COLO668 (cell line): ENCODE results near the gene PCDHA6.
A peak's percentile ranks its signal among the peaks of the same experiment; 100 is the strongest.
"Not testable (repeated sequence)": the region's sequence is repeated elsewhere in the genome, so short reads cannot be mapped to it uniquely, and the experiment has no call there.

Experiments used
- DNase-seq: peaks from one replicate; lab custom pipeline; 2025; ENCODE audit not compliant: unreplicated experiment; lab: John Stamatoyannopoulos, UW

The PCDHA6 gene, protein sequence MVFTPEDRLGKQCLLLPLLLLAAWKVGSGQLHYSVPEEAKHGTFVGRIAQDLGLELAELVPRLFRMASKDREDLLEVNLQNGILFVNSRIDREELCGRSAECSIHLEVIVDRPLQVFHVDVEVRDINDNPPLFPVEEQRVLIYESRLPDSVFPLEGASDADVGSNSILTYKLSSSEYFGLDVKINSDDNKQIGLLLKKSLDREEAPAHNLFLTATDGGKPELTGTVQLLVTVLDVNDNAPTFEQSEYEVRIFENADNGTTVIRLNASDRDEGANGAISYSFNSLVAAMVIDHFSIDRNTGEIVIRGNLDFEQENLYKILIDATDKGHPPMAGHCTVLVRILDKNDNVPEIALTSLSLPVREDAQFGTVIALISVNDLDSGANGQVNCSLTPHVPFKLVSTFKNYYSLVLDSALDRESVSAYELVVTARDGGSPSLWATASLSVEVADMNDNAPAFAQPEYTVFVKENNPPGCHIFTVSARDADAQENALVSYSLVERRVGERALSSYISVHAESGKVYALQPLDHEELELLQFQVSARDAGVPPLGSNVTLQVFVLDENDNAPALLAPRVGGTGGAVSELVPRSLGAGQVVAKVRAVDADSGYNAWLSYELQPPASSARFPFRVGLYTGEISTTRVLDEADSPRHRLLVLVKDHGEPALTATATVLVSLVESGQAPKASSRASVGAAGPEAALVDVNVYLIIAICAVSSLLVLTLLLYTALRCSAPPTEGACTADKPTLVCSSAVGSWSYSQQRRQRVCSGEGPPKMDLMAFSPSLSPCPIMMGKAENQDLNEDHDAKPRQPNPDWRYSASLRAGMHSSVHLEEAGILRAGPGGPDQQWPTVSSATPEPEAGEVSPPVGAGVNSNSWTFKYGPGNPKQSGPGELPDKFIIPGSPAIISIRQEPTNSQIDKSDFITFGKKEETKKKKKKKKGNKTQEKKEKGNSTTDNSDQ

DNA sequence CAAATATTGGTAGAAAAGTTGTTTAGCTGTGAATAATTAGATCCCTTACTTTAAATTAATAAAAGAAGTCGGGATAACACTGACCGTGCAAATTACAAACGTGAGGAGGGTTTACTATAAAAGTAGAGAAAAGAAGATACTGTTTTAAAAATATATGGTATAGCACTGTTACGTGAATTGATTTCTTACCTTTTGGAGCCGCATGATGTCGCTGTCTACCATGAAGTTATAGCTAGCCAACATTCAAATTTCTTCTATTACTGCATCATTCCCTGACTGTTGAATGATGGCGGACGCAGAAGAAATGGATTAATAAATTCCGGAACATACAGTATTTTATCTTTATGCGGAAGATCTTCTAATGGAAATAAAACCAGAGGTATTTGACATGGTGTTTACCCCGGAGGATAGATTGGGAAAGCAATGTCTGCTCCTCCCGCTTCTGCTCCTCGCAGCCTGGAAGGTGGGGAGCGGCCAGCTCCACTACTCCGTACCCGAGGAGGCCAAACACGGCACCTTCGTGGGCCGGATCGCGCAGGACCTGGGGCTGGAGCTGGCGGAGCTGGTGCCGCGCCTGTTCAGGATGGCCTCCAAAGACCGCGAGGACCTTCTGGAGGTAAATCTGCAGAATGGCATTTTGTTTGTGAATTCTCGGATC is at the start of gene PCDHA6:
TSS of gene PCDHA6 (plus strand) at position 257 of the 658 bp plus-strand sequence. CDS start at position 389, 132 bp downstream.
- DNase-seq: no peak

DNA sequence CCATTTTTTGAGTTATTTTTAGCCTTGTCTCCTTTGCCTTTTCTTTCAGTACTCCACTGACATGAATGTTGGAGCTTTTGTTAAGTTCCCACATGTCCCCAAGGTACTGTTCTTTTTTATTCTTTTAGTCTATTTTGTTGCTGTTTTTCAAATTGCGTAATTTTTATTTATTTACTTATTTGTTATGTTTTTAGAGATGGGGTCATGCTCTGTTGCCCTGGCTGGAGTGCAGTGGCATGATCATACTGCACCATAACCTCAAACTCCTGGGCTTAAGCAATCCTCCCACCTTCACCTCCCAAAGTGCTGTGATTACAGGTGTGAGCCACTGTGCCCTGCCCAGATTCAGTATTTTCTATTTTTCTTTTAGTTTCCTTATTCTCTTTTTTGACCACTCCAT is 47.2 kb upstream of the PCDHA6 start:
- no peak for DNase-seq

DNA sequence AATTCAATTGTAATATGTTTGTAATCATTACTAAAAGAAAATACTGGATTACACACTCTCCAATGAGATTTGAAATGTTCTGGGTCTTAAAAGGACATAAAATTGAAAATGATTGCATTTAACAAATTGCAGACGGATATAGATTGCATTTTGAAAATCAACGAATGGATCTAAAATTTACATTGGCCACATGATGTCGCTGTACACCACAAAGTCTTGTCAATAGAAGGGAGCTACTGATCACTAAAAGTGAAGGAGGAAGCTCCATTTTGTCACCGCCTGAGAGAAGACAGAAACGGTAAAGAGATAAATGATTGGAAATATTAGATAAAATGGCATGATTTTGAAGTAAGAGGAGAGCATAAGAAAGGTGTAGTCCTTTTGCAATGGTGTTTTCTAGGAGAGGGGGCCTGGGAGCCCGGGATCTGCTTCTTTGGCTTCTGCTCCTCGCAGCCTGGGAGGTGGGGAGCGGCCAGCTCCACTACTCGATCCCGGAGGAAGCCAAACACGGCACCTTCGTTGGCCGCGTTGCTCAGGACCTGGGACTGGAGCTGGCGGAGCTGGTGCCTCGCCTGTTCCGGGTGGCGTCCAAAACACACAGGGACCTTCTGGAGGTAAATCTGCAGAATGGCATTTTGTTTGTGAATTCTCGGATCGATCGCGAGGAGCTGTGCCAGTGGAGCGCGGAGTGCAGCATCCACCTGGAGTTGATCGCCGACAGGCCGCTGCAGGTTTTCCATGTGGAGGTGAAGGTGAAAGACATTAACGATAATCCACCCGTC is 41.7 kb upstream of the PCDHA6 start, which contains the start of gene PCDHA1:
TSS of gene PCDHA1 (plus strand) at position 236 of the 782 bp plus-strand sequence.
- DNase-seq: no peak

DNA sequence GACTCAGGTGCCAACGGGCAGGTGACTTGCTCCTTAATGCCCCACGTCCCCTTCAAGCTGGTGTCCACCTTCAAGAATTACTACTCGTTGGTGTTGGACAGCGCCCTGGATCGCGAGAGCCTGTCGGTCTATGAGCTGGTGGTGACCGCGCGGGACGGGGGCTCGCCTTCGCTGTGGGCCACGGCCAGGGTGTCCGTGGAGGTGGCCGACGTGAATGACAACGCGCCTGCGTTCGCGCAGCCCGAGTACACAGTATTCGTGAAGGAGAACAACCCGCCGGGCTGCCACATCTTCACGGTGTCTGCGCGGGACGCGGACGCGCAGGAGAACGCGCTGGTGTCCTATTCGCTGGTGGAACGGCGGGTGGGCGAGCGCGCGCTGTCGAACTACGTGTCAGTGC is 40.3 kb upstream of the PCDHA6 start:
- DNase-seq: not testable (repeated sequence)

DNA sequence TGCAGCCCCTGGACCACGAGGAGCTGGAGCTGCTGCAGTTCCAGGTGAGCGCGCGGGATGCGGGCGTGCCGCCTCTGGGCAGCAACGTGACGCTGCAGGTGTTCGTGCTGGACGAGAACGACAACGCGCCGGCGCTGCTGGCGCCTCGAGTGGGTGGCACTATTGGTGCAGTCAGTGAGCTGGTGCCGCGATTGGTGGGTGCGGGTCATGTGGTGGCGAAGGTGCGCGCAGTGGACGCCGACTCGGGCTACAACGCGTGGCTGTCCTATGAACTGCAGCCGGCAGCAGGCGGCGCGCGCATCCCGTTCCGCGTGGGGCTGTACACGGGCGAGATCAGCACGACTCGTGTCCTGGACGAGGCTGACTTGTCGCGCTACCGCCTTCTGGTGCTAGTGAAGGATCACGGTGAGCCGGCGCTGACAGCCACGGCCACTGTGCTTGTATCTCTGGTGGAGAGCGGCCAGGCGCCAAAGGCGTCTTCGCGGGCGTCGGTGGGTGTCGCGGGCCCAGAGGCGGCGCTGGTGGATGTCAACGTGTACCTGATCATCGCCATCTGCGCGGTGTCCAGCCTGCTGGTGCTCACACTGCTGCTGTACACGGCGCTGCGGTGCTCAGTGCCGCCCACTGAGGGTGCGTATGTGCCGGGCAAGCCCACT is 39.8 kb upstream of the PCDHA6 start:
- DNase-seq: not testable (repeated sequence)

DNA sequence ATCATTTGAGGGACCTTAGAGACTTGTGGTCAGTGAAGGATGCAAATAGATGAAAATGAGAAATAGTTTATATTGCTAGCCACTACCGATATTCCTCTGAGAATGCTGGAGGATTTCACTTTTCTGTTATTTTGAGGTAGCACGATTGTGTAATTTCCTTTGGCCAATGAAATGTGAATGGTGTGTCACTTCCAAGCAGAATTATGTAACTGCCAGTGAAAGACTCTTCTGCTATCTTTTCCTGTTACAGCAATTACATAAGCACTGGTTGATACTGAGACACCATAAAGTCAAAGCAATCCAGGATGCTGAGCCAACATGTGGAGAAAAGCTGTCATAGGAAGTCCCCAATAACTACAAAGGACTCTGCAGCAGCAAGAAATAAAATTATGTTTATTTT is 36.7 kb upstream of the PCDHA6 start:
- DNase-seq: no peak

DNA sequence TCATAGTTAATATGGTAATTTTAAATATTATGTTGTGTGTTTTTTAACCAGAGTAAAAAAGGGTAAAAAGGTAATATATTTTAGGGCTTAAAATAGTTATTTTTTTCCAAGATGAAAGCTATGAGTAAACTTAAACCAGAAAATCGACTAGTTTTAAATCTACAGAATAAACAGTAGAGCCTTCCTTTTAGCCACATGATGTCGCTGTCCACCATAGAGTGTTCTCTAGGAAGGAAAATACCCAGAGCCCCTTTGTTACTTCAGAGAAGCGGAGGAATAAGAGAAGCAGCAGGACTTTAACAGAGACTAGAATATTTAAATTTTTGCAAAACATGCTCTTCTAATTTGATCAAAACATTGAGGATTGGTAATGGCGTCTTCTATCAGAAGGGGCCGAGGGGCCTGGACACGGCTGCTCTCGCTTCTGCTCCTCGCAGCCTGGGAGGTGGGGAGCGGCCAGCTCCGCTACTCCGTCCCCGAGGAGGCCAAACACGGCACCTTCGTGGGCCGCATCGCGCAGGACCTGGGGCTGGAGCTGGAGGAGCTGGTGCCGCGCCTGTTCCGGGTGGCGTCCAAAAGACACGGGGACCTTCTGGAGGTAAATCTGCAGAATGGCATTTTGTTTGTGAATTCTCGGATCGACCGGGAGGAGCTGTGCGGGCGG is 33.0 kb upstream of the PCDHA6 start, which contains the start of gene PCDHA2:
TSS of gene PCDHA2 (plus strand) at position 258 of the 664 bp plus-strand sequence.
- no peak for DNase-seq

DNA sequence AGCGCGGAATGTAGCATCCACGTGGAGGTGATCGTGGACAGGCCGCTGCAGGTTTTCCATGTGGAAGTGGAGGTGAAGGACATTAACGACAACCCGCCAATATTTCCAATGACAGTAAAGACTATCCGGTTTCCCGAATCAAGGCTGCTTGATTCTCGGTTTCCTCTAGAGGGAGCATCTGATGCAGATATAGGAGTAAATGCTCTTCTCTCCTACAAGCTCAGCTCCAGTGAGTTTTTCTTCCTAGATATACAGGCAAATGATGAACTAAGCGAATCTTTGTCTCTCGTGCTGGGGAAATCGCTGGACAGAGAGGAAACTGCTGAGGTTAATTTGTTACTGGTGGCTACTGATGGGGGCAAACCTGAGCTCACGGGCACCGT is 32.5 kb upstream of the PCDHA6 start:
- DNase-seq: no peak

DNA sequence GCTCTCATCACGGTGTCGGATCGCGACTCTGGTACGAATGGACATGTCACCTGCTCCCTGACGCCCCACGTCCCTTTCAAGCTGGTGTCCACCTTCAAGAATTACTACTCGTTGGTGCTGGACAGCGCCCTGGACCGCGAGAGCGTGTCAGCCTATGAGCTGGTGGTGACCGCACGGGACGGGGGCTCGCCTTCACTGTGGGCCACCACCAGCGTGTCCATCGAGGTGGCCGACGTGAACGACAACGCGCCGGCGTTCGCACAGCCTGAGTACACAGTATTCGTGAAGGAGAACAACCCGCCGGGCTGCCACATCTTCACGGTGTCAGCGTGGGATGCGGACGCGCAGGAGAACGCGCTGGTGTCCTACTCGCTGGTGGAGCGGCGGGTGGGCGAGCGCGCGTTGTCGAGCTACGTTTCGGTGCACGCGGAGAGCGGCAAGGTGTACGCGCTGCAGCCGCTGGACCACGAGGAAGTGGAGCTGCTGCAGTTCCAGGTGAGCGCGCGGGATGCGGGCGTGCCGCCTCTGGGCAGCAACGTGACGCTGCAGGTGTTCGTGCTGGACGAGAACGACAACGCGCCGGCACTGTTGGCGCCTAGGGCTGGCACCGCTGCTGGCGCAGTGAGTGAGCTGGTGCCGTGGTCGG is 31.6 kb upstream of the PCDHA6 start:
- DNase-seq: not testable (repeated sequence)

DNA sequence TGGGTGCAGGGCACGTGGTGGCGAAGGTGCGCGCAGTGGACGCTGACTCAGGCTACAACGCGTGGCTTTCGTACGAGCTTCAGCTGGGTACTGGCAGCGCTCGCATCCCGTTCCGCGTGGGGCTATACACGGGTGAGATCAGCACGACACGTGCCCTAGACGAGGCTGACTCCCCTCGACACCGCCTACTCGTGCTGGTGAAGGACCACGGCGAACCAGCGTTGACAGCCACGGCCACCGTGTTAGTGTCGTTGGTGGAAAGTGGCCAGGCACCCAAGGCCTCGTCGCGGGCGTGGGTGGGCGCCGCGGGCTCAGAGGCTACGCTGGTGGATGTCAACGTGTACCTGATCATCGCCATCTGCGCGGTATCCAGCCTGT is 31.1 kb upstream of the PCDHA6 start:
- DNase-seq: no peak

DNA sequence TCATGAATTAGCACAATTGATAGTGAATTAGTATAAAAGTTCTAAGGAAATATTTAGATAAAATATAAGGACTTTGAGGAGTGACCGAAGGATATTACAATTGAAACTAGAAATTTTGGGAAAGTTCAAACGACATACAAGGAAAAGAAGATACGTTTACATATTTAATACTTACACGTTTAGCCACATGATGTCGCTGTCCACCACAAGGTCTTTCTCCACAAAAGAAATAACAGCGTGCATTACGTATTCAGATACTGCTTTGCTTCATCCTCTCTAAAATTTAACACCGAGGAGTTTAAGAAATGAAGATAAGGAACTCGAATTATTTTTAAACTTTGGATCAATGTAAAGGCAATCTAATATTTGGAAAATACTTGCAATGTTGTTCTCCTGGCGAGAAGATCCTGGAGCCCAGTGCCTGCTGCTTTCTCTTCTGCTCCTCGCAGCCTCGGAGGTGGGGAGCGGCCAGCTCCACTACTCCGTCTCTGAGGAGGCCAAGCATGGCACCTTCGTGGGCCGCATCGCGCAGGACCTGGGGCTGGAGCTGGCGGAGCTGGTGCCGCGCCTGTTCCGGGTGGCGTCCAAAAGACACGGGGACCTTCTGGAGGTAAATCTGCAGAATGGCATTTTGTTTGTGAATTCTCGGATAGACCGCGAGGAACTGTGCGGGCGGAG is 26.8 kb upstream of the PCDHA6 start, which contains the start of gene PCDHA3:
TSS of gene PCDHA3 (plus strand) at position 242 of the 678 bp plus-strand sequence.
- DNase-seq: peak; percentile 27

DNA sequence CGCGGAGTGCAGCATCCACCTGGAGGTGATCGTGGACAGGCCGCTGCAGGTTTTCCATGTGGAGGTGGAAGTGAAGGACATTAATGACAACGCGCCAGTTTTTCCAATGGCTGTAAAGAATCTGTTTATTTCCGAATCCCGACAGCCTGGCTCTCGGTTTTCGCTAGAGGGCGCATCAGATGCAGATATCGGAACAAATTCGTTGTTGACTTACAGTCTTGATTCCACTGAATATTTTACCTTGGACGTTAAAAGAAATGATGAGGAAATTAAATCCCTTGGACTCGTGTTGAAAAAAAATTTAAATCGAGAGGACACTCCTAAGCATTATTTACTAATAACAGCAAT is 26.3 kb upstream of the PCDHA6 start:
- DNase-seq: peak; percentile 20

DNA sequence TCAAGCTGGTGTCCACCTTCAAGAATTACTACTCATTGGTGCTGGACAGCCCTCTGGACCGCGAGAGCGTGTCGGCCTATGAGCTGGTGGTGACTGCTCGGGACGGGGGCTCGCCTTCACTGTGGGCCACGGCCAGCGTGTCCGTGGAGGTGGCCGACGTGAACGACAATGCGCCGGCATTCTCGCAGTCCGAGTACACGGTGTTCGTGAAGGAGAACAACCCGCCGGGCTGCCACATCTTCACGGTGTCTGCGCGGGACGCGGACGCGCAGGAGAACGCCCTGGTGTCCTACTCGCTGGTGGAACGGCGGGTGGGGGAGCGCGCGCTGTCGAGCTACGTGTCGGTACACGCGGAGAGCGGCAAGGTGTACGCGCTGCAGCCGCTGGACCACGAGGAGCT is 25.4 kb upstream of the PCDHA6 start:
- DNase-seq: not testable (repeated sequence)

DNA sequence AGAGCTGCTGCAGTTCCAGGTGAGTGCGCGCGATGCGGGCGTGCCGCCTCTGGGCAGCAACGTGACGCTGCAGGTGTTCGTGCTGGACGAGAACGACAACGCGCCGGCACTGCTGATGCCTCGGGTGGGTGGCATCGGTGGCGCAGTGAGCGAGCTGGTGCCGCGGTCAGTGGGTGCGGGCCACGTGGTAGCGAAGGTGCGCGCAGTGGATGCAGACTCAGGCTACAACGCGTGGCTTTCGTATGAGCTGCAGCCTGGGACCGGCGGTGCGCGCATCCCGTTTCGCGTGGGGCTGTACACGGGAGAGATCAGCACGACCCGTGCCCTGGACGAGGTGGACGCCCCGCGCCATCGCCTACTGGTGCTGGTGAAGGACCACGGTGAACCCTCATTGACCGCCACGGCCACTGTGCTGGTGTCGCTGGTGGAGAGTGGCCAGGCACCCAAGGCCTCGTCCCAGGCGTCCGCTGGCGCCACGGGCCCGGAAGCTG is 24.9 kb upstream of the PCDHA6 start:
- no peak for DNase-seq

DNA sequence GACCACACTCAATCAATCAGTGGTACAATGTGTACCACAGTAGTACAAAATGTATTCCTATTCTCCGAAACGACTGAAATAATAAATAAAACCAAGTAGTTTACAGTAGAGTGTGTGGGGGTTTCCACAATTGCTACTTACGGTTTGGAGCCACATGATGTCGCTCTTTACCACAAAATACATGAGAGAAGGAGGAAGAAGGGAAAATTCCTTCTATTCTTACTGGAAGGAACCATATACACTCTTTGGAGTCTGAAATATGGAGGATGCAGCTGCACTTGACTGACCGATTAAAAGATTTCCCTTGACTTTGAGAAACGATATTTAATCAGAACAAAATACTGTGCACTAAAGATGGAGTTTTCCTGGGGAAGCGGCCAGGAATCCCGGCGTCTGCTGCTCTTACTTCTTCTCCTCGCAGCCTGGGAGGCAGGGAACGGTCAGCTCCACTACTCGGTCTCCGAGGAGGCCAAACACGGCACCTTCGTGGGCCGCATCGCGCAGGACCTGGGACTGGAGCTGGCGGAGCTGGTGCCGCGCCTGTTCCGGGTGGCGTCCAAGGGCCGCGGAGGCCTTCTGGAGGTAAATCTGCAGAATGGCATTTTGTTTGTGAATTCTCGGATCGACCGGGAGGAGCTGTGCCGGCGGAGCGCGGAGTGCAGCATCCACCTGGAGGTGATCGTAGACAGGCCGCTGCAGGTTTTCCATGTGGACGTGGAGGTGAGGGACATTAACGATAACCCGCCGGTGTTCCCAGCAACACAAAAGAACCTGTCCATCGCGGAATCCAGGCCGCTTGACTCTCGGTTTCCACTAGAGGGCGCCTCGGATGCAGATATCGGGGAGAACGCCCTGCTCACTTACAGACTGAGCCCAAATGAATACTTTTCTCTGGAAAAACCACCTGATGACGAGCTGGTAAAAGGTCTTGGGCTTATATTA is 20.7 kb upstream of the PCDHA6 start, which contains the start of gene PCDHA4:
TSS of gene PCDHA4 (plus strand) at position 235 of the 942 bp plus-strand sequence.
- peak; percentile 73 for DNase-seq

DNA sequence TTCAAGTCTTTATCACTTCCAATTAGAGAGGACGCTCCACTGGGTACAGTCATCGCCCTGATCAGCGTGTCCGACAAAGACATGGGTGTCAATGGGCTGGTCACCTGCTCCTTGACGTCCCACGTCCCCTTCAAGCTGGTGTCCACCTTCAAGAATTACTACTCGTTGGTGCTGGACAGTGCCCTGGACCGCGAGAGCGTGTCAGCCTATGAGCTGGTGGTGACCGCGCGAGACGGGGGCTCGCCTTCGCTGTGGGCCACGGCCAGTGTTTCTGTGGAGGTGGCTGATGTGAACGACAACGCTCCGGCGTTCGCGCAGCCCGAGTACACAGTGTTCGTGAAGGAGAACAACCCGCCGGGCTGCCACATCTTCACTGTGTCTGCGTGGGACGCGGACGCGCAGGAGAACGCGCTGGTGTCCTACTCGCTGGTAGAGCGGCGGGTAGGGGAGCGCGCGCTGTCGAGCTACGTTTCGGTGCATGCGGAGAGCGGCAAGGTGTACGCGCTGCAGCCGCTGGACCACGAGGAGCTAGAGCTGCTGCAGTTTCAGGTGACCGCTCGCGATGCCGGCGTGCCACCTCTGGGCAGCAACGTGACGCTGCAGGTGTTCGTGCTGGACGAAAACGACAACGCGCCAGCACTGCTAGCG is 19.4 kb upstream of the PCDHA6 start:
- DNase-seq: not testable (repeated sequence)
